Adrenal gland (tissue), 5 donors: Measurements from ENCODE around the gene KRTAP12-4.

ENCODE experiments used
- POLR2A ChIP-seq, 2 donors: fragments of 450-650 bp; IDR thresholded peaks; one replicate each; pipeline ENCODE4 v1.6.1; 2017; ENCODE audit warnings: antibody characterized with exemption in 2 of 2, mild to moderate bottlenecking in 2 of 2, moderate library complexity in 1 of 2
- TF ChIP-seq, protein P1 (sequence below), 6 experiments: fragments of 450-650 bp in 4 of 6; fragments of 200-600 bp in 2 of 6; sonication (generic) in 1 of 6; IDR thresholded peaks; 1 replicate in 5 of 6; 2 replicates in 1 of 6; pipeline versions ENCODE4 v1.5.1 to v1.8.0; 2016 to 2021; ENCODE audit warnings: antibody characterized with exemption in 6 of 6, mild to moderate bottlenecking in 2 of 6, moderate library complexity in 1 of 6
- donor health status: DM: no; HTN: no; CAD: no.

DNA sequence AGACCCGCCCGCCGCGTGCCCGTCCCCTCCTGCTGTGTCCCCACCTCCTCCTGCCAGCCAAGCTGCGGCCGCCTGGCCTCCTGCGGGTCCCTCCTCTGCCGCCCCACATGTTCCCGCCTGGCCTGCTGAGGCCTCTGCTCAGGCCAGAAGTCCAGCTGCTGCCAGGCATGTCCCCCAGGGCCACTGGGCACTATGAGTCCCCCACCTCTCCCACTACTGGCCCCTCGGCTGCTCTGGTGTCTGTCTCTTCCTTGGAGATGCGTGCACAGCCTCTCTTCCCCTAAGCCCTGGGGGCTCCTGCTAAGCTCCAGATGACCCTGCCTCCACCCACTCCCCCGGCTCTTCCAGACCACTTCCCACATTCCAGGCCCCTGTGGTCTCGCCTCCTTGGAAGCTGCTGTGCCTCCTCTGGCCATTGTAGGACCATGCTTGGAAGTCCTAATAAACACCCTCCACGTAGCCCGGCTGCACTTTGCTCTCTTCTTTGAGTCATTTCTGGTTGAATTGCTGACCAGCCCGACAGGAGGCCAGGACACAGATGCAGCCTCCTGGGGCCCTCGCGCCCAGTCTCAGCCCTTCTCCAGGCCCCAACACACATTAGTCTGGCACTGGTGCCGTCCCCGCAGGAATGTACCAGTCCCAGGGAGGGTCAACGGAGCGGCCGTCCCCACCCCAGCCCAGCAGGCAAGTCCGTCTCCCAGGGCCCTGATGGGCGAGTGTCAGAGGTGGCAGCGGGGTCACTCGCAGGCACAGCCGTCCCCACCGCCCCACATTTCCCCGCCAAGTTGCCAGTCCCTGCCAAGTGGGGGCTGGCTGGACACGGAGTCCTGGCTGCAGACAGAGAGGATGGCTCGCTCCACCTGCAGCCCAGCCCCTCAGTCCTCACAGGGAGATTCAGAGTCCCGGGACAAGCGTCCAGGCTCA, 43.6 kb upstream of the KRTAP12-4 start:
- TF ChIP-seq, protein P1, sequence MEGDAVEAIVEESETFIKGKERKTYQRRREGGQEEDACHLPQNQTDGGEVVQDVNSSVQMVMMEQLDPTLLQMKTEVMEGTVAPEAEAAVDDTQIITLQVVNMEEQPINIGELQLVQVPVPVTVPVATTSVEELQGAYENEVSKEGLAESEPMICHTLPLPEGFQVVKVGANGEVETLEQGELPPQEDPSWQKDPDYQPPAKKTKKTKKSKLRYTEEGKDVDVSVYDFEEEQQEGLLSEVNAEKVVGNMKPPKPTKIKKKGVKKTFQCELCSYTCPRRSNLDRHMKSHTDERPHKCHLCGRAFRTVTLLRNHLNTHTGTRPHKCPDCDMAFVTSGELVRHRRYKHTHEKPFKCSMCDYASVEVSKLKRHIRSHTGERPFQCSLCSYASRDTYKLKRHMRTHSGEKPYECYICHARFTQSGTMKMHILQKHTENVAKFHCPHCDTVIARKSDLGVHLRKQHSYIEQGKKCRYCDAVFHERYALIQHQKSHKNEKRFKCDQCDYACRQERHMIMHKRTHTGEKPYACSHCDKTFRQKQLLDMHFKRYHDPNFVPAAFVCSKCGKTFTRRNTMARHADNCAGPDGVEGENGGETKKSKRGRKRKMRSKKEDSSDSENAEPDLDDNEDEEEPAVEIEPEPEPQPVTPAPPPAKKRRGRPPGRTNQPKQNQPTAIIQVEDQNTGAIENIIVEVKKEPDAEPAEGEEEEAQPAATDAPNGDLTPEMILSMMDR (IDR thresholded peaks at IDR 0.05): no peak
- TF ChIP-seq POLR2A (IDR thresholded peaks at IDR 0.05): no peak
